OCI-LY7 (cell line): ENCODE results near the gene CDH15.

Experiments used
- EZH2phosphoT487 ChIP-seq: fragments of 200-600 bp; sonication (generic); IDR thresholded peaks from 2 replicates; pipeline ENCODE4 v1.6.1; 2018; ENCODE audit warnings: low read depth, borderline replicate concordance, mild to moderate bottlenecking, mixed run types, antibody characterized with exemption, low read length, moderate library complexity, mixed read lengths
- TF ChIP-seq, protein P1 (sequence below): fragments of 200-600 bp; sonication (generic); conservative IDR thresholded peaks from 2 replicates; pipeline ENCODE4 v1.5.1; 2014; ENCODE audit warnings: mild to moderate bottlenecking, antibody characterized with exemption, low read length, moderate library complexity, mixed read lengths

DNA sequence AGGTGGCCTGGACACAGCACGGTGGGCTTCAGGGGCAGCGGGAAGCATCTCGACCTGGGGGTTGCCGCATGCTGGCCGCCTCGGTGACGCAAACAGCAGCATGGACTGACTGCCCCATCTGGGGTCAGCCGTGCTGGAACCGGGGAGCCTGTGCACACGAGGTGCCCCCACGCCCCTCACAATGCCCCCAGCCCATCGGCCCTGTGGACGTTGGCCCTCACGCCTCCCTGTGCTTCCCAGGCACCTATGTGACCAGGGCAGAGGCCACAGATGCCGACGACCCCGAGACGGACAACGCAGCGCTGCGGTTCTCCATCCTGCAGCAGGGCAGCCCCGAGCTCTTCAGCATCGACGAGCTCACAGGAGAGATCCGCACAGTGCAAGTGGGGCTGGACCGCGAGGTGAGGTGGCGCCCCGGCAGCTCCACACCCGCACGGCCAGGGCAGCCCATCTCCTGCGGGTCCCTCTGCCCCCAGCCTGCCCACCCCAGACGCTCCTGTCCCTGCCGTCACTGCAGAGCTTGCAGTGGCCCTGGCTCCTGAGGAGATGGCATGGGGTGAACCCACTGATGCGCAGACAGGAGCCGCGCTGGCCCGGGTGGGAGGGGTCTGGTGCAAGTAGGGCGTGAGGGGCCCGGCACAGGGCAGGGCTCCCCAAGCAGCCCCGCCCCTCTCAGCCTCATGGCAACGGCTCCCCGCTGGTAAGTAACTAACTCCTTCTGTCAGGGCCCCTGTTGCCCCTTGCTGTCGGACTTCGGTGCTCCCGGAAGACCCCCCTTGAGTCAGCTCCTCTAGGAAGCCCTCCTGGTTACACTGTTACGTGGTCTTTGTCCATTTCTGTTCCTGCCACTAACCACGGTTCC lies 13.6 kb downstream of the CDH15 start:
- TF ChIP-seq, protein P1, sequence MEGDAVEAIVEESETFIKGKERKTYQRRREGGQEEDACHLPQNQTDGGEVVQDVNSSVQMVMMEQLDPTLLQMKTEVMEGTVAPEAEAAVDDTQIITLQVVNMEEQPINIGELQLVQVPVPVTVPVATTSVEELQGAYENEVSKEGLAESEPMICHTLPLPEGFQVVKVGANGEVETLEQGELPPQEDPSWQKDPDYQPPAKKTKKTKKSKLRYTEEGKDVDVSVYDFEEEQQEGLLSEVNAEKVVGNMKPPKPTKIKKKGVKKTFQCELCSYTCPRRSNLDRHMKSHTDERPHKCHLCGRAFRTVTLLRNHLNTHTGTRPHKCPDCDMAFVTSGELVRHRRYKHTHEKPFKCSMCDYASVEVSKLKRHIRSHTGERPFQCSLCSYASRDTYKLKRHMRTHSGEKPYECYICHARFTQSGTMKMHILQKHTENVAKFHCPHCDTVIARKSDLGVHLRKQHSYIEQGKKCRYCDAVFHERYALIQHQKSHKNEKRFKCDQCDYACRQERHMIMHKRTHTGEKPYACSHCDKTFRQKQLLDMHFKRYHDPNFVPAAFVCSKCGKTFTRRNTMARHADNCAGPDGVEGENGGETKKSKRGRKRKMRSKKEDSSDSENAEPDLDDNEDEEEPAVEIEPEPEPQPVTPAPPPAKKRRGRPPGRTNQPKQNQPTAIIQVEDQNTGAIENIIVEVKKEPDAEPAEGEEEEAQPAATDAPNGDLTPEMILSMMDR = no peak
- no peak for TF ChIP-seq EZH2phosphoT487
